ENCODE results near the gene MEIOB. TPM values are rescaled to one million over a fixed set of nuclear protein-coding genes. Genes with fewer than 3 reads are reported as not detected.

Gene MEIOB
- total RNA-seq, 3 donors from 2014 or later (not counting 1 experiment from before 2014, with no cell fraction given) = not detected

DNA sequence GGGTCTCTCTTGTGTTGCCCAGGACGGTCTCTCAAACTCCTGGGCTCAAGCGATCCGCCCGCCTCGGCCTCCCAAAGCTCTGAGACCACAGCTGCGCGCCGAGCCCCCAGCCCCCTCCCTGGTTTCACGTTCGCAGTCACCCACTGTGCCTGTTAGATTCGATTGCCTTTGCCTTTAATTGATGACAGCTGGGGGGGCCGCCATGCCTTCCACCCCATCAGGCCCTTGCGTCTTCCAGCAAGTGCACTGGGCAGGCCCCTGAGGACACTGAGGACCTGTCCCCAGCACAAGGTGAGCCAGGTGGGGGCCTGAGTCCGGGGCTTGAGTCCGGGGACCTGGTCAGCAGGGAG lies 81.7 kb downstream of the MEIOB start:
- H3K9me3 ChIP-seq (ENCODE audit: control insufficient read depth, insufficient read depth, low read length) = no peaks in the 10 kb centered on the region
- peaks cover 5% of the 10 kb centered on the region for H3K4me1 ChIP-seq (ENCODE audit: control insufficient read depth, insufficient read depth, low read length)
- intact Hi-C loops (cut with micrococcal nuclease) = no loop called here
- no peaks in the 10 kb centered on the region for H3K36me3 Mint-ChIP-seq
- H3K4me3 Mint-ChIP-seq = no peak overlapping the region
- H3K4me1 Mint-ChIP-seq = peaks cover 6 to 9% of the 10 kb centered on the region in 2 donors
- no peak for ATAC-seq
- no peak overlapping the region for H3K27ac Mint-ChIP-seq
- no peak for DNase-seq
- WGBS (ENCODE audit: insufficient coverage) = 98% methylated on average over 15 of the region's 15 CpGs
- TF ChIP-seq, protein P1, sequence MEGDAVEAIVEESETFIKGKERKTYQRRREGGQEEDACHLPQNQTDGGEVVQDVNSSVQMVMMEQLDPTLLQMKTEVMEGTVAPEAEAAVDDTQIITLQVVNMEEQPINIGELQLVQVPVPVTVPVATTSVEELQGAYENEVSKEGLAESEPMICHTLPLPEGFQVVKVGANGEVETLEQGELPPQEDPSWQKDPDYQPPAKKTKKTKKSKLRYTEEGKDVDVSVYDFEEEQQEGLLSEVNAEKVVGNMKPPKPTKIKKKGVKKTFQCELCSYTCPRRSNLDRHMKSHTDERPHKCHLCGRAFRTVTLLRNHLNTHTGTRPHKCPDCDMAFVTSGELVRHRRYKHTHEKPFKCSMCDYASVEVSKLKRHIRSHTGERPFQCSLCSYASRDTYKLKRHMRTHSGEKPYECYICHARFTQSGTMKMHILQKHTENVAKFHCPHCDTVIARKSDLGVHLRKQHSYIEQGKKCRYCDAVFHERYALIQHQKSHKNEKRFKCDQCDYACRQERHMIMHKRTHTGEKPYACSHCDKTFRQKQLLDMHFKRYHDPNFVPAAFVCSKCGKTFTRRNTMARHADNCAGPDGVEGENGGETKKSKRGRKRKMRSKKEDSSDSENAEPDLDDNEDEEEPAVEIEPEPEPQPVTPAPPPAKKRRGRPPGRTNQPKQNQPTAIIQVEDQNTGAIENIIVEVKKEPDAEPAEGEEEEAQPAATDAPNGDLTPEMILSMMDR (IDR thresholded peaks at IDR 0.05) = no peak
- H3K27me3 ChIP-seq (ENCODE audit: control insufficient read depth, insufficient read depth, low read length) = no peaks in the 10 kb centered on the region
- no peak overlapping the region for H3K4me3 ChIP-seq (ENCODE audit: low read length)
- peaks cover 20% of the 10 kb centered on the region for H3K36me3 ChIP-seq (ENCODE audit: control insufficient read depth, insufficient read depth, low read length)
- no peak overlapping the region for H3K27ac ChIP-seq (ENCODE audit: low read length)
- no peaks in the 10 kb centered on the region for H3K27me3 Mint-ChIP-seq (ENCODE audit: low read depth in 2 of 2)
- H3K9me3 Mint-ChIP-seq = no peaks in the 10 kb centered on the region

GRCh38 chr16:1789643-1790045 lies 82.3 kb downstream of the MEIOB start:
- Histone ChIP-seq H3K4me1 (ENCODE audit: control insufficient read depth, insufficient read depth, low read length) (peaks cover 8% of the 10 kb centered on the region), H3K27me3 (ENCODE audit: control insufficient read depth, insufficient read depth, low read length) (no peaks in the 10 kb centered on the region), H3K36me3 (ENCODE audit: control insufficient read depth, insufficient read depth, low read length) (peaks cover 20% of the 10 kb centered on the region), H3K9me3 (ENCODE audit: control insufficient read depth, insufficient read depth, low read length) (no peaks in the 10 kb centered on the region), H3K4me3 (ENCODE audit: low read length) (no peak overlapping the region), H3K27ac (ENCODE audit: low read length) (no peak overlapping the region)
- ATAC-seq (no peak), DNase-seq (no peak)
- intact Hi-C loops (cut with micrococcal nuclease) = no loop called here
- H3K4me1 Mint-ChIP-seq = peaks cover 6 to 13% of the 10 kb centered on the region in 2 donors
- H3K36me3 Mint-ChIP-seq = no peaks in the 10 kb centered on the region
- WGBS (ENCODE audit: insufficient coverage) = 92% methylated on average over 25 of the region's 25 CpGs
- no peaks in the 10 kb centered on the region for H3K9me3 Mint-ChIP-seq
- TF ChIP-seq, protein P1 (IDR thresholded peaks at IDR 0.05) = no peak
- no peak overlapping the region for H3K27ac Mint-ChIP-seq
- no peaks in the 10 kb centered on the region for H3K27me3 Mint-ChIP-seq (ENCODE audit: low read depth in 2 of 2)
- no peak overlapping the region for H3K4me3 Mint-ChIP-seq

- Histone ChIP-seq H3K36me3 (ENCODE audit: control insufficient read depth, insufficient read depth, low read length) (peaks cover 20% of the 10 kb centered on the region), H3K4me1 (ENCODE audit: control insufficient read depth, insufficient read depth, low read length) (peaks cover 15% of the 10 kb centered on the region), H3K9me3 (ENCODE audit: control insufficient read depth, insufficient read depth, low read length) (no peaks in the 10 kb centered on the region), H3K4me3 (ENCODE audit: low read length) (no peak overlapping the region), H3K27ac (ENCODE audit: low read length) (no peak overlapping the region), H3K27me3 (ENCODE audit: control insufficient read depth, insufficient read depth, low read length) (no peaks in the 10 kb centered on the region)
- Mint-ChIP-seq H3K4me1 (peaks cover 6 to 13% of the 10 kb centered on the region in 2 donors), H3K9me3 (no peaks in the 10 kb centered on the region), H3K27ac (peak overlapping the region in 1 of 2 donors; percentile 68), H3K4me3 (peak overlapping the region; percentile 35), H3K36me3 (no peaks in the 10 kb centered on the region), H3K27me3 (ENCODE audit: low read depth in 2 of 2) (no peaks in the 10 kb centered on the region)
- DNase-seq (no peak), ATAC-seq (no peak)
- 91% methylated on average over 19 of the region's 19 CpGs for WGBS (ENCODE audit: insufficient coverage)
- TF ChIP-seq, protein P1 (IDR thresholded peaks at IDR 0.05) = no peak
- intact Hi-C loops (cut with micrococcal nuclease) = no loop called here
Measured at GRCh38 chr16:1788708-1789100, 83.3 kb downstream of the MEIOB start.

GRCh38 chr16:1788095-1788707 lies 83.8 kb downstream of the MEIOB start:
- Histone ChIP-seq H3K4me1 (ENCODE audit: control insufficient read depth, insufficient read depth, low read length) (peaks cover 20% of the 10 kb centered on the region), H3K27ac (ENCODE audit: low read length) (no peak overlapping the region), H3K27me3 (ENCODE audit: control insufficient read depth, insufficient read depth, low read length) (no peaks in the 10 kb centered on the region), H3K4me3 (ENCODE audit: low read length) (no peak overlapping the region), H3K9me3 (ENCODE audit: control insufficient read depth, insufficient read depth, low read length) (no peaks in the 10 kb centered on the region), H3K36me3 (ENCODE audit: control insufficient read depth, insufficient read depth, low read length) (peaks cover 20% of the 10 kb centered on the region)
- Mint-ChIP-seq H3K9me3 (no peaks in the 10 kb centered on the region), H3K4me3 (no peak overlapping the region), H3K36me3 (no peaks in the 10 kb centered on the region), H3K27me3 (ENCODE audit: low read depth in 2 of 2) (no peaks in the 10 kb centered on the region), H3K4me1 (peaks cover 6 to 16% of the 10 kb centered on the region in 2 donors), H3K27ac (no peak overlapping the region)
- ATAC-seq (no peak), DNase-seq (no peak)
- 97% methylated on average over 38 of the region's 38 CpGs for WGBS (ENCODE audit: insufficient coverage)
- intact Hi-C loops (cut with micrococcal nuclease) = no loop called here
- TF ChIP-seq, protein P1 (IDR thresholded peaks at IDR 0.05) = no peak

Data from natural killer cell (primary cell).